Measurements from ENCODE around the gene WDR59.

WDR59 gene

GRCh38 chr16:74841904-74842303 lies 143.0 kb downstream of the WDR59 start:
- Histone ChIP-seq H4K20me1 (ENCODE audit: insufficient read depth, low read length) (no peaks in the 10 kb centered on the region), H3K9me2 (replicated peaks; ENCODE audit: insufficient read depth, low read length) (no peaks in the 10 kb centered on the region), H2AFZ (ENCODE audit: low read length) (no peak overlapping the region), H3K79me2 (ENCODE audit: low read length) (no peaks in the 10 kb centered on the region), H3K4me1 (ENCODE audit: low read length) (no peaks in the 10 kb centered on the region), H3K9me3 (replicated peaks; ENCODE audit: insufficient read depth, low read length) (no peaks in the 10 kb centered on the region), H3K9ac (ENCODE audit: low read length) (no peak overlapping the region), H3F3A (ENCODE audit: insufficient read depth, low read length) (no peaks in the 10 kb centered on the region), H3K27ac (ENCODE audit: low read length) (no peak overlapping the region), H3K36me3 (replicated peaks; ENCODE audit: insufficient read depth, low read length) (no peaks in the 10 kb centered on the region), H3K4me2 (ENCODE audit: low read depth, low read length) (no peak overlapping the region), H3K27me3 (replicated peaks; ENCODE audit: insufficient read depth, low read length) (no peaks in the 10 kb centered on the region), H3K4me3 (ENCODE audit: low read length) (no peak overlapping the region)
- no peak for DNase-seq
- no peak for TF ChIP-seq EZH2 (optimal IDR thresholded peaks at IDR 0.05; ENCODE audit: low read depth, low read length)

GRCh38 chr16:74841469-74841868 lies 143.5 kb downstream of the WDR59 start:
- Histone ChIP-seq H3K9me2 (replicated peaks; ENCODE audit: insufficient read depth, low read length) (no peaks in the 10 kb centered on the region), H3K4me2 (ENCODE audit: low read depth, low read length) (no peak overlapping the region), H3F3A (ENCODE audit: insufficient read depth, low read length) (no peaks in the 10 kb centered on the region), H3K36me3 (replicated peaks; ENCODE audit: insufficient read depth, low read length) (no peaks in the 10 kb centered on the region), H4K20me1 (ENCODE audit: insufficient read depth, low read length) (no peaks in the 10 kb centered on the region), H2AFZ (ENCODE audit: low read length) (no peak overlapping the region), H3K4me1 (ENCODE audit: low read length) (no peaks in the 10 kb centered on the region), H3K4me3 (ENCODE audit: low read length) (no peak overlapping the region), H3K79me2 (ENCODE audit: low read length) (no peaks in the 10 kb centered on the region), H3K9me3 (replicated peaks; ENCODE audit: insufficient read depth, low read length) (no peaks in the 10 kb centered on the region), H3K9ac (ENCODE audit: low read length) (no peak overlapping the region), H3K27me3 (replicated peaks; ENCODE audit: insufficient read depth, low read length) (no peaks in the 10 kb centered on the region), H3K27ac (ENCODE audit: low read length) (no peak overlapping the region)
- DNase-seq: no peak
- no peak for TF ChIP-seq EZH2phosphoT487 (IDR thresholded peaks at IDR 0.05; ENCODE audit: low read length)
- TF ChIP-seq EZH2 (optimal IDR thresholded peaks at IDR 0.05; ENCODE audit: low read depth, low read length): no peak
- TF ChIP-seq CTCF (IDR thresholded peaks at IDR 0.05; ENCODE audit: low read length): no peak

- no peak overlapping the region for H3K4me2 ChIP-seq (ENCODE audit: low read depth, low read length)
- no peak overlapping the region for H3K4me3 ChIP-seq (ENCODE audit: low read length)
- H3K4me1 ChIP-seq (ENCODE audit: low read length): no peaks in the 10 kb centered on the region
- no peaks in the 10 kb centered on the region for H3F3A ChIP-seq (ENCODE audit: insufficient read depth, low read length)
- no peaks in the 10 kb centered on the region for H3K9me3 ChIP-seq (replicated peaks; ENCODE audit: insufficient read depth, low read length)
- no peaks in the 10 kb centered on the region for H3K9me2 ChIP-seq (replicated peaks; ENCODE audit: insufficient read depth, low read length)
- H4K20me1 ChIP-seq (ENCODE audit: insufficient read depth, low read length): no peaks in the 10 kb centered on the region
- H3K9ac ChIP-seq (ENCODE audit: low read length): no peak overlapping the region
- no peaks in the 10 kb centered on the region for H3K36me3 ChIP-seq (replicated peaks; ENCODE audit: insufficient read depth, low read length)
- H3K27me3 ChIP-seq (replicated peaks; ENCODE audit: insufficient read depth, low read length): no peaks in the 10 kb centered on the region
- H3K27ac ChIP-seq (ENCODE audit: low read length): no peak overlapping the region
- H2AFZ ChIP-seq (ENCODE audit: low read length): no peak overlapping the region
- no peak for DNase-seq
- TF ChIP-seq EZH2phosphoT487 (IDR thresholded peaks at IDR 0.05; ENCODE audit: low read length): no peak
- no peak for TF ChIP-seq CTCF (IDR thresholded peaks at IDR 0.05; ENCODE audit: low read length)
- TF ChIP-seq EZH2 (optimal IDR thresholded peaks at IDR 0.05; ENCODE audit: low read depth, low read length): no peak
- H3K79me2 ChIP-seq (ENCODE audit: low read length): no peaks in the 10 kb centered on the region
Observed at GRCh38 chr16:74837056-74837455, 147.9 kb downstream of the WDR59 start.

- H4K20me1 ChIP-seq (ENCODE audit: insufficient read depth, low read length): no peaks in the 10 kb centered on the region
- H3K4me3 ChIP-seq (ENCODE audit: low read length): no peak overlapping the region
- H3K9me3 ChIP-seq (replicated peaks; ENCODE audit: insufficient read depth, low read length): no peaks in the 10 kb centered on the region
- H3K9ac ChIP-seq (ENCODE audit: low read length): no peak overlapping the region
- no peaks in the 10 kb centered on the region for H3F3A ChIP-seq (ENCODE audit: insufficient read depth, low read length)
- DNase-seq: no peak
- no peaks in the 10 kb centered on the region for H3K36me3 ChIP-seq (replicated peaks; ENCODE audit: insufficient read depth, low read length)
- H3K4me2 ChIP-seq (ENCODE audit: low read depth, low read length): no peak overlapping the region
- H3K27ac ChIP-seq (ENCODE audit: low read length): no peak overlapping the region
- H3K79me2 ChIP-seq (ENCODE audit: low read length): no peaks in the 10 kb centered on the region
- H3K4me1 ChIP-seq (ENCODE audit: low read length): no peaks in the 10 kb centered on the region
- H2AFZ ChIP-seq (ENCODE audit: low read length): no peak overlapping the region
- no peak for TF ChIP-seq EZH2 (optimal IDR thresholded peaks at IDR 0.05; ENCODE audit: low read depth, low read length)
- TF ChIP-seq CTCF (IDR thresholded peaks at IDR 0.05; ENCODE audit: low read length): no peak
- no peak for TF ChIP-seq EZH2phosphoT487 (IDR thresholded peaks at IDR 0.05; ENCODE audit: low read length)
- H3K27me3 ChIP-seq (replicated peaks; ENCODE audit: insufficient read depth, low read length): no peaks in the 10 kb centered on the region
- H3K9me2 ChIP-seq (replicated peaks; ENCODE audit: insufficient read depth, low read length): no peaks in the 10 kb centered on the region
Observed at GRCh38 chr16:74836111-74836671, 148.7 kb downstream of the WDR59 start.
